Panc1 (cell line): ENCODE results near the gene KIAA1958.

Experiments used
- POLR2AphosphoS5 ChIP-seq: IDR thresholded peaks from 2 replicates; pipeline ENCODE4 v1.6.1; 2012; ENCODE audit warnings: mild to moderate bottlenecking, low read depth, low read length, moderate library complexity
- REST ChIP-seq, 2 experiments: IDR thresholded peaks; 2 replicates each; pipeline ENCODE4 v1.6.1; 2011 to 2012; ENCODE audit warnings: low read depth in 2 of 2, control low read depth in 1 of 2, low read length in 1 of 2, mild to moderate bottlenecking in 1 of 2, moderate library complexity in 1 of 2; ENCODE audit not compliant: insufficient read depth in 1 of 2
- TCF7L2 ChIP-seq: IDR thresholded peaks from 2 replicates; pipeline ENCODE4 v1.6.1; 2011; ENCODE audit warnings: mild to moderate bottlenecking, low read depth, low read length, inconsistent platforms
- TF ChIP-seq, protein P1 (sequence below): fragments of 450-650 bp; IDR thresholded peaks from 2 replicates; pipeline ENCODE4 v1.5.1; 2017; ENCODE audit warnings: mild to moderate bottlenecking

DNA sequence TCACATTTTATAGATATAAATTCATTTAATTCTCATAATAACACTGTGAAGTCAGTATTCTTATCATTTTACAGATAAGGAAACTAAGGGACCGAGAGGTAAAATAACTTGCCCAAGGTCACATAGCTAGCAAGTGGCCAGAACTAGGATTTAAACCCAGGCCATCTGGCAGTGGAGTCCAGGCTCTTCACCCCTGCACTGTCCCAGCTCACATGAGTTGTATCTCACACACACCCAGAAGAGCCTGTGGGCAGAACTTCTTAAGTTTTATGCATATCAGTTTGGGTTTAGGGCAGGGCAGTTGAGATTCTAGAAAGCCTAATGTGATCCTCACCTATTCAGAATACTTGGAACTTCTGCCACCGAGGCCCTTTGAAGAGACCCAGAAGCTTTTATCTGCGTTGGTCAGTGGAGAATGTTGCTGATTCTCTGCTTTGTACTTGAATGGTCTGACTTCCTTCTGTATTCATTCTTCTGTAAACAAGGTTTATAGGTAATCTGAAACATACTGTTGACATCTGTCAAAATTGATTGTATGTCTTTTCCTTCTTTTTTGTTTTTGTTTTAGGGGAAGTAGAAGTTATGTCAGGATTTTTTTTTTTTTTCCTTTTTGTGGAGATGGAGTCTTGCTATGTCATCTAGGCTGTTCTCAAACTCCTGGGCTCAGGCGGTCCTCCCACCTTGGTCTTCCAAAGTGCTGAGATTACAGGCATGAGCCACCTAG, 75.8 kb downstream of the KIAA1958 start:
- TF ChIP-seq, protein P1, sequence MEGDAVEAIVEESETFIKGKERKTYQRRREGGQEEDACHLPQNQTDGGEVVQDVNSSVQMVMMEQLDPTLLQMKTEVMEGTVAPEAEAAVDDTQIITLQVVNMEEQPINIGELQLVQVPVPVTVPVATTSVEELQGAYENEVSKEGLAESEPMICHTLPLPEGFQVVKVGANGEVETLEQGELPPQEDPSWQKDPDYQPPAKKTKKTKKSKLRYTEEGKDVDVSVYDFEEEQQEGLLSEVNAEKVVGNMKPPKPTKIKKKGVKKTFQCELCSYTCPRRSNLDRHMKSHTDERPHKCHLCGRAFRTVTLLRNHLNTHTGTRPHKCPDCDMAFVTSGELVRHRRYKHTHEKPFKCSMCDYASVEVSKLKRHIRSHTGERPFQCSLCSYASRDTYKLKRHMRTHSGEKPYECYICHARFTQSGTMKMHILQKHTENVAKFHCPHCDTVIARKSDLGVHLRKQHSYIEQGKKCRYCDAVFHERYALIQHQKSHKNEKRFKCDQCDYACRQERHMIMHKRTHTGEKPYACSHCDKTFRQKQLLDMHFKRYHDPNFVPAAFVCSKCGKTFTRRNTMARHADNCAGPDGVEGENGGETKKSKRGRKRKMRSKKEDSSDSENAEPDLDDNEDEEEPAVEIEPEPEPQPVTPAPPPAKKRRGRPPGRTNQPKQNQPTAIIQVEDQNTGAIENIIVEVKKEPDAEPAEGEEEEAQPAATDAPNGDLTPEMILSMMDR: no peak
- TF ChIP-seq TCF7L2 (no peak), REST (IDR thresholded peaks at IDR 0.05; ENCODE audit: insufficient read depth in 1 of 2, low read depth in 2 of 2, low read length in 1 of 2) (no peak), POLR2AphosphoS5 (no peak)
